ENCODE data around the gene HDAC10. TPM values are rescaled to one million over a fixed set of nuclear protein-coding genes. Genes with fewer than 3 reads are reported as not detected.

The HDAC10 gene
- total RNA-seq, 1 donor from 2014 or later: 5.4 TPM

DNA sequence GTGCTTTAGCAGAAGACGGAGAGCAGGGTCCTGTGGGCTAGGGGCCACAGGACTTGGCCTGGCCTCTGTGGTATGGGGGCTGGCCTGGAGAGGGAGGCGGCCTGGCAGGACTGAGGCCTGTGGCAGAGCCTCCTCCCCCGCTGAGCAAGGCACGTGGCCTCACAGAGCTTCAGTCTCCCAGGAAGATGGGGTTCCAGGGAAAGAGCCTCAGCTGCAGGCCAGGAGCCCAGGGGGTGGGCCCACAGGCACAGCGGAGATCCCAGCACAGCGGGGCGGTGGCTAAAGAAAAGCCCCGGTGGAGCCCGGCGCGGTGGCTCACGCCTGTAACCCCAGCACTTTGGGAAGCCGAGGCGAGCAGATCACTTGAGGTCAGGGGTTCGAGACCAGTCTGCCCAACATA is 8.2 kb upstream of the HDAC10 start:
- peaks cover 5% of the 10 kb centered on the region for H3F3A ChIP-seq (ENCODE audit: low read depth)
- H3K4me3 Mint-ChIP-seq: peak overlapping the region; percentile 67
- H3K9me3 Mint-ChIP-seq: no peaks in the 10 kb centered on the region

DNA sequence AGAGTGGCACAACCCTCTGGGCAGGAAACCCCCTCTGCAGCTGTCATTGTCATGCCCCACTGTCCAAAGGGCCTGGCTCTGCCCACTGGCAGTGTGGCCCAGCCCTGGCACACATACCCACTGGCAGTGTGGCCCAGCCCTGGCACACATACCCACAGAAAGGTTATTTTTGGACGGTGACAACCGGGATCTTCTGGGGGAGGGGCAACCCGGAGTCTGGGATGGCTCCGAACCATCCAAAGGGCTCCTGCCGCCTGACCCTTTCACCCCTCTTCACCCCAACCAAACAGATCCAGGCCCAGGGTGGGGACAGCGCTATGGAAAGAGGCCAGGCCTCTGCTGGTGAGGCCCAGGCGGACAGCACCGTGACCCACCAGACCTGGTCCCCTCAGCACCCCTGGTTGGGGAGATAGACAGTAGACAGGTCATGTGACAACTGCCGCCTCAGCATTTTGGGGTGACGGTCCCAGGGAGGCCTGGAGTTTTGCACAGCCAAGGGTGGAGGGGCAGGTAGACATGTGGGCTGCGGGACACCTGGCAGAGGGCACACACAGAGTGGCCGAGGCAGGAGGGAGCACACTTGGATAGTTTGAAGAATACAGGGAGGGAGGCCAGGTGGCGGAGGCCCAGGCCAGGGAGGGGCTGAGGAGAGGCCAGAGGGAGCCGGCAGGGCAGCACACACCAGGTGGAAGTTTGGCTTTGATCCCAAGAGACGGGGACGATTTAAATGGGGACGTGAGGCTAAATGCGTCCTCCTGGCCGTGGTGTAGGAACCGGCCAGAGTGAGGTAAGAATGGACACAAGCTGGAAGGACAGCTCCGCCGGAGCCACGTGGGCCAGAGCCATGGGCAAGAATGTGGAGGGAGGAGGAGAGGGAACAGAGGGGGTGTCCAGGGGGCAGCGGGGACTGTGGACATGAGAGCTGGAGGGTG is 7.6 kb upstream of the HDAC10 start:
- Histone ChIP-seq H4K20me1 (ENCODE audit: low read depth) (peaks cover 35% of the 10 kb centered on the region), H2AFZ (replicated peaks) (no peak overlapping the region), H3K4me3 (no peak overlapping the region), H3K27ac (no peak overlapping the region), H3K36me3 (no peaks in the 10 kb centered on the region), H3K9ac (no peak overlapping the region), H3K27me3 (peaks cover 33% of the 10 kb centered on the region), H3K9me3 (ENCODE audit: low read depth) (no peaks in the 10 kb centered on the region), H3K79me2 (ENCODE audit: low read depth) (no peaks in the 10 kb centered on the region), H3F3A (ENCODE audit: low read depth) (peaks cover 5% of the 10 kb centered on the region), H3K4me2 (no peak overlapping the region), H3K4me1 (peaks cover 10% of the 10 kb centered on the region)
- no peak for DNase-seq (ENCODE audit: low spot score)
- H3K36me3 Mint-ChIP-seq: no peaks in the 10 kb centered on the region
- H3K9me3 Mint-ChIP-seq: no peaks in the 10 kb centered on the region
- TF ChIP-seq EZH2 (IDR thresholded peaks at IDR 0.05) (no peak), EZH2phosphoT487 (IDR thresholded peaks at IDR 0.05) (no peak)
- TF ChIP-seq, protein P1, sequence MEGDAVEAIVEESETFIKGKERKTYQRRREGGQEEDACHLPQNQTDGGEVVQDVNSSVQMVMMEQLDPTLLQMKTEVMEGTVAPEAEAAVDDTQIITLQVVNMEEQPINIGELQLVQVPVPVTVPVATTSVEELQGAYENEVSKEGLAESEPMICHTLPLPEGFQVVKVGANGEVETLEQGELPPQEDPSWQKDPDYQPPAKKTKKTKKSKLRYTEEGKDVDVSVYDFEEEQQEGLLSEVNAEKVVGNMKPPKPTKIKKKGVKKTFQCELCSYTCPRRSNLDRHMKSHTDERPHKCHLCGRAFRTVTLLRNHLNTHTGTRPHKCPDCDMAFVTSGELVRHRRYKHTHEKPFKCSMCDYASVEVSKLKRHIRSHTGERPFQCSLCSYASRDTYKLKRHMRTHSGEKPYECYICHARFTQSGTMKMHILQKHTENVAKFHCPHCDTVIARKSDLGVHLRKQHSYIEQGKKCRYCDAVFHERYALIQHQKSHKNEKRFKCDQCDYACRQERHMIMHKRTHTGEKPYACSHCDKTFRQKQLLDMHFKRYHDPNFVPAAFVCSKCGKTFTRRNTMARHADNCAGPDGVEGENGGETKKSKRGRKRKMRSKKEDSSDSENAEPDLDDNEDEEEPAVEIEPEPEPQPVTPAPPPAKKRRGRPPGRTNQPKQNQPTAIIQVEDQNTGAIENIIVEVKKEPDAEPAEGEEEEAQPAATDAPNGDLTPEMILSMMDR (IDR thresholded peaks at IDR 0.05): no peak
- peak overlapping the region; percentile 67 for H3K4me3 Mint-ChIP-seq
- H3K4me1 Mint-ChIP-seq: peaks cover 4% of the 10 kb centered on the region
- no peak overlapping the region for H3K27ac Mint-ChIP-seq
- peaks cover 10% of the 10 kb centered on the region for H3K27me3 Mint-ChIP-seq (ENCODE audit: insufficient read depth, low read depth)

More for the DNA sequence above, 8.2 kb upstream of the HDAC10 start:
- Histone ChIP-seq H2AFZ (replicated peaks) (no peak overlapping the region), H3K4me3 (no peak overlapping the region), H4K20me1 (ENCODE audit: low read depth) (peaks cover 35% of the 10 kb centered on the region), H3K27me3 (peaks cover 38% of the 10 kb centered on the region), H3K9ac (no peak overlapping the region), H3K36me3 (no peaks in the 10 kb centered on the region), H3K9me3 (ENCODE audit: low read depth) (no peaks in the 10 kb centered on the region), H3K79me2 (ENCODE audit: low read depth) (no peaks in the 10 kb centered on the region), H3K4me2 (no peak overlapping the region), H3K27ac (no peak overlapping the region), H3K4me1 (peaks cover 10% of the 10 kb centered on the region)
- no peak for DNase-seq (ENCODE audit: low spot score)
- H3K27me3 Mint-ChIP-seq (ENCODE audit: insufficient read depth, low read depth): peaks cover 8% of the 10 kb centered on the region
- no peaks in the 10 kb centered on the region for H3K36me3 Mint-ChIP-seq
- no peak overlapping the region for H3K27ac Mint-ChIP-seq
- peaks cover 4% of the 10 kb centered on the region for H3K4me1 Mint-ChIP-seq
- no peak for TF ChIP-seq EZH2 (IDR thresholded peaks at IDR 0.05)

DNA sequence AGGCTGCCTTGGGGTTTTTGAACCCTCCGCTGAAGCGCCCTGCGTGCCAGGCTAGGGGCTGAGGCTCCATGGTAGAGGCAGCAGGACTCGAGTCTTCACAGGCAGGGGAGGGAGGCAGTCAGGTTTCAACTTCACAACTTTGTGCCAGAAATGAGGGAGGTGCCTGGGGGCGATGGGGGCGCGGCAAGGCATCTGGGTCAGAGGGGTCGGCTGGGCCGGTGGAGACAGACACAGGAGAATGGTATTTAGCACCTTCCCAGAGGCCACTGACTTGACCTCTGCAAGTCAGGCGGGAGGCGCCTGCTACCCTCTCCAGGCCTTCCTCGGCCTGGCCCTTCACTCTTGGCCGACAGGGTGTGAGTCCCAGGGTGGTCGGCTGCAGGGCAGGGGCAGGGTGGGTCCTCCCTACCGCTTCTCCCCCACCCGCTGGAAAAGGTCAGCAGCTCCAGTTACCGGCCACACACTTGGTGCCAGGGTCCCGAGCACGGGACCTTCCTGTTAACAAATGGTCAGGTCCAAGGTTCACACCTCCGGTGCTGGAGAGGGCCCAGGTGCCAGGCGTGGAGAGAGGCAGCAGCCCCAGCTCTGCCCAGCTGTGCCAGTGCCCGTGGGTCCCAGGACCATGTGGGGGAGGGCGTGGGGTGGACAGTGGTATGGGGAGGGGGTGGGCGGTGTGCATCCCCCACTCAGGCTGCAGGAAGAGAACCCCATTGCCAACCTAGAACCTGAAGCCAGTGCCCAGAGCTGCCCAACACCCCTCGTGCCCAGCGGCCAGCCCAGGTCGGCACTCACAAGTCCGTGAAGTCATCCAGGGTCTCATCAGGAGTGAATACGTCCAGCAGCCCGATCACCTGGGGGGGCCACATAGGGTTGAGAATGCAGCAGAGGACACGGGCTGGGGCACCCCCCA is 6.6 kb upstream of the HDAC10 start:
- no peaks in the 10 kb centered on the region for H3K36me3 ChIP-seq
- H3K4me3 ChIP-seq: no peak overlapping the region
- H3K27ac Mint-ChIP-seq: no peak overlapping the region
- no peak for TF ChIP-seq EZH2 (IDR thresholded peaks at IDR 0.05)
- TF ChIP-seq, protein P1 (IDR thresholded peaks at IDR 0.05): no peak
- TF ChIP-seq EZH2phosphoT487 (IDR thresholded peaks at IDR 0.05): no peak
- H3K36me3 Mint-ChIP-seq: no peaks in the 10 kb centered on the region
- peaks cover 10% of the 10 kb centered on the region for H3K4me1 ChIP-seq
- H3K9ac ChIP-seq: no peak overlapping the region
- H3K27me3 ChIP-seq: peaks cover 24% of the 10 kb centered on the region
- no peak overlapping the region for H2AFZ ChIP-seq (replicated peaks)
- H3K27me3 Mint-ChIP-seq (ENCODE audit: insufficient read depth, low read depth): peaks cover 10% of the 10 kb centered on the region
- peaks cover 5% of the 10 kb centered on the region for H3F3A ChIP-seq (ENCODE audit: low read depth)
- no peak overlapping the region for H3K27ac ChIP-seq
- no peaks in the 10 kb centered on the region for H3K9me3 ChIP-seq (ENCODE audit: low read depth)
- peaks cover 4% of the 10 kb centered on the region for H3K4me1 Mint-ChIP-seq
- peaks cover 40% of the 10 kb centered on the region for H4K20me1 ChIP-seq (ENCODE audit: low read depth)
- DNase-seq (ENCODE audit: low spot score): no peak
- no peak overlapping the region for H3K4me2 ChIP-seq
- no peaks in the 10 kb centered on the region for H3K79me2 ChIP-seq (ENCODE audit: low read depth)
- no peak overlapping the region for H3K4me3 Mint-ChIP-seq
- no peaks in the 10 kb centered on the region for H3K9me3 Mint-ChIP-seq

All from neural progenitor cell (in vitro differentiated cells).